NCI-H2029 treated with DMSO at 0.1 percent for 48 hours (cell line): ENCODE data around the gene PRSS37.

Experiments
- DNase-seq: peaks from one replicate; lab custom pipeline; 2025; lab: John Stamatoyannopoulos, UW

The PRSS37 gene

DNA sequence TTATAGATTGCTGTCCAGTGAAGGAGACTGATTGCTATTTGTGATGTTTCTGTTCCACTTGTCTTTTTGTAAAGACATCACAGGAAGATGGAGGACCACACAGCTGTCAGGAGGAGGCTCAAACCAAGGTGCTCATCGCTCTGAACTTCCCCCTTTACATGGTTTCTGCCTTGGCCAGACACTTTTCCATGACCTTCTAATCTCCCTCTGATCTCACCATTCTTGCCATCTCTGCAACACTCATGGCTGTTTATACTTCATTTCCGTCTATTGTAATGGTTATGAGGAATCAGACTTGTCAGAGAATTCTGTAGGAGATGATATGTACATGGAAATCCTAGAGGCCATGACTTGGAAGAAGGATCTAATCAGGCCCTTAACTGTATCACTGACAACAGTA lies 53.0 kb downstream of the PRSS37 start:
- no peak for DNase-seq
